ENCODE measurements around the gene LCN2.
A peak's percentile ranks its signal among the peaks of the same experiment; 100 is the strongest.

Gene LCN2

GRCh38 chr9:128151309-128152132 is 2.3 kb downstream of the LCN2 start:
- no peak for DNase-seq

- DNase-seq: no peak
Measured at GRCh38 chr9:128152133-128153059, 3.1 kb downstream of the LCN2 start.

GRCh38 chr9:128153060-128153946 is 4.0 kb downstream of the LCN2 start:
- DNase-seq: no peak

GRCh38 chr9:128153947-128154695 is 4.9 kb downstream of the LCN2 start:
- no peak for DNase-seq

GRCh38 chr9:128155736-128156500 is 6.7 kb downstream of the LCN2 start:
- DNase-seq: no peak

GRCh38 chr9:128159522-128159783 is 10.2 kb downstream of the LCN2 start:
- peak; percentile 51 for DNase-seq

GRCh38 chr9:128159784-128160602 is 10.7 kb downstream of the LCN2 start, which contains the start of gene BBLN:
TSS of gene BBLN (plus strand) at chr9:128160265. CDS start at chr9:128160408, 143 bp downstream.
- DNase-seq: peak; percentile 94

- DNase-seq: peak; percentile 67
Measured at GRCh38 chr9:128160603-128160987, 11.3 kb downstream of the LCN2 start.

- DNase-seq: no peak
Measured at GRCh38 chr9:128161215-128161902, 12.1 kb downstream of the LCN2 start.

GRCh38 chr9:128162215-128163026 is 13.2 kb downstream of the LCN2 start:
- DNase-seq: no peak

GRCh38 chr9:128163027-128163515 is 13.8 kb downstream of the LCN2 start:
- no peak for DNase-seq

- no peak for DNase-seq
Measured at GRCh38 chr9:128163523-128164306, 14.5 kb downstream of the LCN2 start.

GRCh38 chr9:128164307-128164885 is 15.1 kb downstream of the LCN2 start:
- DNase-seq: no peak

GRCh38 chr9:128166169-128166568 is 16.9 kb downstream of the LCN2 start:
- DNase-seq: no peak

- no peak for DNase-seq
Measured at GRCh38 chr9:128167209-128167608, 18.0 kb downstream of the LCN2 start.

GRCh38 chr9:128168731-128169308 is 19.6 kb downstream of the LCN2 start:
- no peak for DNase-seq

- DNase-seq: no peak
Measured at GRCh38 chr9:128169492-128169891, 20.2 kb downstream of the LCN2 start.

Data from stimulated activated CD4-positive, alpha-beta T cell treated with anti-CD3 and anti-CD28 coated beads, Interleukin-4, amount 100 ng/mL, for 24 hours (primary cell).